ENCODE measurements around the gene FAM107A. TPM values are rescaled to one million over a fixed set of nuclear protein-coding genes. Genes with fewer than 3 reads are reported as not detected.
"Not testable (repeated sequence)": the region's sequence is repeated elsewhere in the genome, so short reads cannot be mapped to it uniquely, and the experiment has no call there.

Gene FAM107A
- total RNA-seq, 1 experiment from 2014 or later: not detected

DNA sequence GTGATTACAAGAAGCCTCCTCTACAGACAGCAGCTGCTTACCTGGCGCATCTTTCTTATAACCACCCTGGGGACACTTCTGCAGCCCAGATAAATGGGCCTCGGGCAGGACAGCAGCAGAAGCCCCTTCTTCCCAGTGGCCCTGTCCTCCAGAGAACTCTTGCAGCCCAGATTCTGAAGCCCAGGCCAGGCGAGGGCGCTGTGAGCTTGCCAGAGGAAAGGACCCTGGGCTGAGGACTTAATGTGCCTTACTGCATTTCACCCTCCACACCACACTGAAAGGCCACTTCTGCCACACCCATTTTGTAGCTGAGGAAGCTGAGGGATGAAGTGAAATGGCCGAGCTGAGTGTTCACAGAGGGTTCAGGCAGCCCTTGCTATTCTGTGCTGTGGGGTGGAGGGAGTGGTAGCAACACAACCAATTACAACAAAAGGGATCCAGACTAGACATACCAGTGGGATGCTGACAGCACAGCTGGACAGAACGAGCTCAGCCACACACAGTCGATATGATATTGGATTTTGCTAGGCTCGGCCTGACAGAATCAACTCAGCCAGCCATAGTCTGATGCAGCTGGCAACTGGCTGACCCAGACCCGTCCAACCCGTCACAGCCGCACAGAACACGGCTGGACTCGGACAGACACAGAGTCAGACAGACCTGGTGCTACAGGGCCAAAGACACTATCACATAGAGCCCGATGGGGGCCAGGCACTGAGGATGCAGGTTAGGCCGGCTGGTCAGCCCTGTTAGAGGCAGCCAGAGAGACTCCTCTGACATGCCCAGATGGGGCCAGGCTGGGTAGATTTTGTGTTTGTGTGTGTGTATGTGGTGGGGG lies 47.5 kb downstream of the FAM107A start:
- in situ Hi-C loops (cut with HindIII; ENCODE audit: low pct_unique_long_range_greater_than_20kb, low sequenced_read_pairs): no loop called here
- DNase-seq (ENCODE audit: low read depth): no peak

DNA sequence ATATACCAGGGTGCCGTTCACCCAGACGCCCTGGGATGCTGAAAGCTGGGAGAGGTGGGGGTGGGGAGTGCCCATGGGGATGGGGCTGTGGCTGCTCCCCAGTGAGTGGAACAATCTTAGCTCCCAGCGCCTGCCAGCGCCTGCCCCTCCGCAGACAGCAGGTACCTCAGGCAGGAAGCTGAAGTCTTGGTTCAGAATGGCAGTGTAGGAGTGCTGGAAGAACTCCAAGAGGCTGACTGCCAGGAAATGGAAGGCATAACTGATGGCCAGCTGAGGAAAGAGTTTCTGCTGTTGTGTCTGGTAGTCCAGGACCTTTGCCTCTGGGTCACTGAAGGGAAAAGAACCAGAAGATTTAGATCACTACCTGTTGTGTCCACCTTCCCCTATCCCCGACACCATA lies 48.6 kb downstream of the FAM107A start:
- DNase-seq (ENCODE audit: low read depth): no peak
- in situ Hi-C loops (cut with HindIII; ENCODE audit: low pct_unique_long_range_greater_than_20kb, low sequenced_read_pairs): no loop called here

DNA sequence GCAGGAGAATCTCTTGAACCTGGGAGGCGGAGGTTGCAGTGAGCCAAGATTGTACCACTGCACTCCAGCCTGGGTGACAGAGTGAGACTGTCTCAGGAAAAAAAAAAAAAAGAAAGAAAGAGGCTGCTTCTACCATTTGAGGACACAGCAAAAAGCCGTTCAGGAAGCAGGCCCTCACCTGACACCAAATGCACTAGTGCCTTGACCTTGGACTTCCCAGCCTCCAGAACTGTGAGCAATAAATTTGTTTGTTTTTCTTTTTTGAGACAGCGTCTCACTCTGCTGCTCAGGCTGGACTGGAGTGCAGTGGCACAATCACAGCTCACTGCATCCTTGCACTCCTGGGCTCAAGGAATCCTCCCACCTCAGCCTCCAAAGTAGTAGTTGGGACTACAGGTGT lies 49.8 kb downstream of the FAM107A start:
- DNase-seq (ENCODE audit: low read depth); in situ Hi-C loops (cut with HindIII; ENCODE audit: low pct_unique_long_range_greater_than_20kb, low sequenced_read_pairs): not testable (repeated sequence)

DNA sequence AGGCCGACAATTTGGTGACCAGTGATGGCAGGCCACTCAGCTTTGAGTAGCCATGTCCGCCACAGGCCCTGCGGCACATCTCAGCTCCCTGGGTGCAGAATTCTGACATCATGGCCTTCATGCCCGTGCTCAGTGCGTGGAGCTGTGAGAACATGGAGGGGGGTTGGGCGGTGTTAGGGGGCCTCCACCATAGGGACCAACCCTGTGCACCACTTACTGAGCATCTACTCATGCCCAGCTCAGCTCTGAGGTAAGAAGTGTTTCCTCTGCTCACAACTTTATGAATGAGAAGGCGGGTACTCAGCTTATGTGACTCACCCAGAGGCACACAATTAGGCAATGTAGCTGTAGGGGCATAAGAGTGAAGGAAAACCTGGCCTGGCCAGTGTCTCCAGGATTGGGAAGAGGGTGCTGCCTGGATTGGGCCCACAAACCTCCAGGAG lies 50.7 kb downstream of the FAM107A start:
- in situ Hi-C loops (cut with HindIII; ENCODE audit: low pct_unique_long_range_greater_than_20kb, low sequenced_read_pairs): no loop called here
- peak; percentile 37 for DNase-seq (ENCODE audit: low read depth)

DNA sequence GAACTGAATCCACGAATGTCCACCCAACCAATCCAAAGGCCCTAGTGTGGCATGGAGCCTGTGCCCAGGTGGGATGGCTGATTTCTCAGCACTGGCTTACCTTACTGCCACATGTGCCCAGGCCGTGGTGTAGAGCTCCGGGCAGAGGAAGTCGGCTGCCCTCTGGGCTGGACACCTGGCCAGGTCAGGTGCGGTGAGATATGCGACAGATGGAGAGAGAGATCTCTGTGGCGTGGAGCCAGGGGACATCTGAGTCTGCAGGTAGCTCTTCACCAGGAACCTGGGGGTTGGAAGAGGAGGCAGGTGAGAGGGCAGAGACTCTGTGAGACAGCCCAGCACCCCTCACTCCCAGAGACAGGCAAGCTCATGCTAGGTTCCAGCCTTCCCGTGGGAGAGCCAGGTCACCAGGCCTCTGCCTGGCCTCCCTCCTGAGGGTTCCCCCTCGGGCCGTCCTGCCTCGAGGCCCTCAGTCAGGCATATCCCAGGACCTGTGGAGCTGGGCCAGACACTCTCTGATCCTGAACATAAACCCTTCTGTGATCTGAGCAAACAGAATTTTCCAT lies 52.8 kb downstream of the FAM107A start:
- in situ Hi-C loops (cut with HindIII; ENCODE audit: low pct_unique_long_range_greater_than_20kb, low sequenced_read_pairs): no loop called here
- no peak for DNase-seq (ENCODE audit: low read depth)

DNA sequence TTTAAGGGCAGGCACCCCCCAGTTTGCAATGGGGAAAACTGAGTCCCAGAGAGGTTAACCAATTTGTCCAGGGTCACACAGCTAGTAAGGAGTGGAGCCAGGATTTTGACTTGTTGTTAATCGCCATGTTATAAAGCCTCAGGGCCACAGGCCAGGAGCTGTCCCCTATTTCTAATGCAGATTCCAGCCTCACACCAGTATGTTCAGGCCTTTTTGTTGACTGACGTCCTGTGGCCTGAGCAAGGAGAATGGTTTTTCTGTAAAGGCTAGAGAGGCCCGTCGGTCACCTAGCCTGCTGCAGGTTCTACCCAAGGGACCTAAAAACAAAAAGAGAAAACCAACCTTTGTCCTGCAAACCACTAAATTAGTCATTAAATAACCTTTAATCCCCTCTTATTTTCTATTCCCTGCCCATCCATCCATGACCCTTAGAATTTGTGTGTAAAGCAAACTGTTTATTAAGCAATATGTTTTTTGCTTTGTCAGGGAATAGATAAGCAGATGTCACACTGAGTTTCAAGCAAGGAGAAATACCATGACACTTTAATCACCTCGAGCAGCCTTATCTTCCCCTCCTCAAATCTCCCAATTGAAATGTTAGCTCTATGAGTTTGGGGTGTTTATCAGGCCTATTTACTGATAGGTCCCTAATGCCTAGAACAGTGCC lies 54.3 kb downstream of the FAM107A start:
- DNase-seq (ENCODE audit: low read depth): no peak
- in situ Hi-C loops (cut with HindIII; ENCODE audit: low pct_unique_long_range_greater_than_20kb, low sequenced_read_pairs): no loop called here

DNA sequence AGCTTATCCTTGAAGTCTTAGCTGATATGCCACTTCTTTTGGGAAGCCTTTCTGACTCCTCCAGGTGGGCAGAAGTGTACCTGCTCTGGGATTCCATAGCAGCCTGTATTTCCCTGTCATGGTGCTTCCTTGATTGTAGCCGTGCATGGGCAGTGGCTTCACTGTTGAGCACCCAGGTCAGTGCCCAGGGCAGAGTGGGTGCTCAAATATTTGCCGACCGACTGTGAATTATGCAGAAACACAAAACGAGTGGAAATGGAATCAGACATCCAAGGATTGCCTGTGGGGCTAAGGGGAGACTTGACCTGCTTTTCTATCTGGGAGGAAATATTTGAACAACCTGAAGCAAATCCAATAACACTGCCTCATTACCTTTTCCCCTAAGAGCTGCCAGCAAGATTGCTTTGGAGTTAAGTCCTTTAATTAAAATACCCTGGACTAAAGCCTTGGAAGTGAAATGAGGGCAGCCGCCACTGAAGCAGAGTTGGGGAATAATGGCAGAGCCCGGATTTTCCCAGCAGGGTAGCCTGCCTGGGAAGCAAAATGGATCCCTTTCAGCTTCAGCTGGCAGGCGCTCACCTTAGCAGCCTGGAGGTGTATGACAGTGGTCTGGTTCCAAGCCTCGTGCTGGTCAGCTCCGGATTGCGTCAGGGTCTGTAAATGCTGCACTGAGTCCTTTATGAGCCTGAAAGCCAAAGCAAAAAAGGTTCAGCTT lies 55.1 kb downstream of the FAM107A start:
- in situ Hi-C loops (cut with HindIII; ENCODE audit: low pct_unique_long_range_greater_than_20kb, low sequenced_read_pairs): no loop called here
- DNase-seq (ENCODE audit: low read depth): no peak

DNA sequence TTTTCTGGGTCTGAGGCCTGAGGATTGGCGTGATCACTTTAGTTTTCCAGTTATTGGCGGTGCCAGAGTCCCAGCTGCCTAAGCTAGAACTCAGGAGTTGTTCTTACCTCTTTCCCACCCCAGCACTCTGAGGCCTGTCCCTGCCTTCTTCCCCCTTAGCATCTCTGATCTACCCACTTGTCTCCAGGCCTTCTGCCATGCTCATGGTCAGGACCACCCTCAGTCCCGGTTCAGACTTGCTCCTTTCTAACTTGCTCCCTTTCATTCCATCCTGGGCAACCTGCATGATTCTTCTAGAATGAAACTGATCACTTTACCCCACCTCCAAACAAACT lies 55.9 kb downstream of the FAM107A start:
- DNase-seq (ENCODE audit: low read depth): no peak
- in situ Hi-C loops (cut with HindIII; ENCODE audit: low pct_unique_long_range_greater_than_20kb, low sequenced_read_pairs): no loop called here

DNA sequence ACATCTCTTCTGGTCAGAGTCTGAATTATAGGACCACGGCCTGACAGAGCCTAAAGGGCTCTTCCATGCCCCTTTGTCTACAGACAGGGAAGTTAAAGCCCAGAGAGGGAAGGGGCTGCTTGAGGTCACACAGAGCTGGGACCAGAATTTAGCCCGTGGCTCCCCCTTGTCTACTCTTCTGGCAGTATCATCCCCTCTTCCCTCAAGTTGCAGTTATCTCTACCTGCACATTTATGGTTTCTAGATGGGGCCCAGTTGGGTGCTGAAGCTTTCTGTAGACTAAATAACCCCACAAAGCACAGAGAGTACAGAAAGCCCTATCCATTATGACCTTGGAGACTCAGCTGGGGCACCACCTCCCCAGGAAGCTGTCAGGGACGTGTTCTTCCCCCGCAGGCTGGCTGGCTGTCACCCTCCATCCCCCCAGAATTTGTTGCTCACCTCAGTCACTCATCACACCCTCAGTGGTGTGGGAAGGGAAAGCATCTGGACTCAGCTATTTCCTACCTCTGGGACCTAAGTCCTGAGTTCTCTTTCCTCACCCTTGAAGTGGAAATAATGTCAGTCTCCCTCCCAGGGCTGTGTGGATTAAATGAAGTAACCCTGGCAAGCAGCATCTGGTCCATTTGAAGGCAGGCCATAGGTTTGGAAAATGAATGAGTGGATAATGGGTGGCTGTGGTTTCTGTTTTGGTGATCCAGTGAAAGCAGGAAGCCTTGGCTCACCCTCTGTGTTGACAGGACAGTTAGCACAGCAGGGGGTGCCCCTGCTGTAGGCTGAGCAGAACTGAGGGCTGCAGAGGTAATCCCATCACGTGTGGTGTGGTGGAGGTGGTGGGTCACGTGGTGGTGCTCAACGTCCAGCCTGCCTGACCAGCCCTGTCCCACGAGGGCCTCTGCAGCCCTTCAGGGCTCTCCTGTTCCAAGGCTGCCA lies 56.5 kb downstream of the FAM107A start:
- DNase-seq (ENCODE audit: low read depth): no peak
- in situ Hi-C loops (cut with HindIII; ENCODE audit: low pct_unique_long_range_greater_than_20kb, low sequenced_read_pairs): no loop called here

DNA sequence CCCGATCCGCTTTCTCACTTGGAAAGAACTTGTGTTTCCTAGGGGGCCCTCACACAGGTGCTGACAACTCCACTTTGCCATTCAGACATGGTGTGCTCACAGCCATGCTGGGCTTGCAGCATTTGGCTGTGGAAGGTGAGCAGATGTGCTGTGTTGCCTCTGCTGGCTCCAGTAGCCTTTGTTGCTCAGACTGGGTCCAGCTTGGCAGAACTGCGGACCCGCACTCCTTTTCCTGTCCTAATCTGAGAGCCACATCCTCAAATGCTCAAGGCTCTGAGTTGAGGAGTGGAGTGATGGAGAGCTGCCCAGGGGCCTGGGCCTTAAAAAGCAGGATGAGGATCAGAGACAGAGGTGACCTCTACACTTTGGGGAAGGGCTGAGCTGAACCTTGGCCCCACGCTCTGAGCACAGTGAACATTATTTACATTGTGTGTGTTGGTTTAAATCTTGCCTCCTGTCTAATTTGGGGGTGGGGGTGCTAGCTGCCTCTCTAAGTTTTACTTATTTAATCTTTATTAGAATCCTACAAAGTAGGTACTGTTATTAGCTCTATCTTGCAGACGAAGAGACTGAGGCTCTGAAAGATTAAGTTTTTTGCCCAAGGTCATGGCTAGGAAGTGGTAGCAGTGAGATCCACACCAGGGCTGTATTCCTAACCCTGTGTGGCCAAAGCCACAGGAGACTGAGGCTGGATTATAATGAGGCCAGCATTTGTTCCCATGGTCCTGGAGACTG lies 57.4 kb downstream of the FAM107A start:
- DNase-seq (ENCODE audit: low read depth): no peak
- in situ Hi-C loops (cut with HindIII; ENCODE audit: low pct_unique_long_range_greater_than_20kb, low sequenced_read_pairs): no loop called here

DNA sequence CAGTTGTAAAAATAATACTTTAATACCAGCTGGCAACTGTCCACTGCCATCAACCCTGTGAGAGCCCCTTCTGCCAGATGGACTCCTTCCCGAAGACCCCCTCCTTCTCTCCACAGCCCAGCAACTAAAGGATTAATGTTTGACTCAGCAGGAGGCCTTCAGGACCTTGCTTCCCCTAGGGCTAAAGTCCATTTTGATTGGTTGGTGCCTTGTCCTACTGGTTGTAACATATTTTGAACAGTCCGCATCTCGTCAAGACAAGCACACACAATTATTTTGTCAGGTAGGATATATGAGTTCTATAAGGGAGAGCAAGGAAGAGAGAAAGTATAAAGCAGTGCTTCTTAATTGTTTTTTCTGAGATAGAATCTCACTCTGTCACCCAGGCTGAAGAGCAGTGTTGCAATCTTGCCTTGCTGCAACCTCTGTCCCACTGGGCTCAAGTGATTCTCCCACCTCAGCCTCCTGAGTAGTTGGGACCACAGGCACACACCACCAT lies 58.9 kb downstream of the FAM107A start:
- in situ Hi-C loops (cut with HindIII; ENCODE audit: low pct_unique_long_range_greater_than_20kb, low sequenced_read_pairs): no loop called here
- DNase-seq (ENCODE audit: low read depth): no peak

DNA sequence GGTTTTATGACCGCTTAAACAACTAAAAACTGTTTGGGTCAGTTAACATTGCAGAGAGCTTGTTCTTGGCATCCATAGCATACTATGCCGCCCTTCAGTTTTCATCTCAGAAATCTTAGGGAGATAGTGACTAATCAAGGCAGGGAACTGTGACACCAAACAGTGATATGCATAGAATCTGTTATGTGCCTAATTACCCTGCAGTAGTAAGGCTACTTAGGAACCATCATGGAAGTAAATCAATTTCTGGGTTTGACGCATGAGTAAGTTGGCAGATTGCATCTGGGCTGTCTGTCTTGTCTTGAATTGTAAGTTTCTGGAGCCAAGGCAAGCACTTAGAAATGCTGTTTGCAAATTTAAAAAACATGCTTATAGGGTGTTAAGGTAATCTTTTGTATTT lies 62.8 kb downstream of the FAM107A start:
- in situ Hi-C loops (cut with HindIII; ENCODE audit: low pct_unique_long_range_greater_than_20kb, low sequenced_read_pairs): no loop called here
- DNase-seq (ENCODE audit: low read depth): no peak

Other genes starting within 250 kb of the FAM107A start
- 14.8 and 18.2 TPM in 2 replicates for gene PXK, start 244.5 kb downstream of the FAM107A start, total RNA-seq (2014; rRNA removed; shearing (Covaris generic); ENCODE audit: low replicate concordance)
- 54.8 and 86.1 TPM in 2 replicates for gene PDHB, start 143.6 kb downstream of the FAM107A start, total RNA-seq (2014; rRNA removed; shearing (Covaris generic); ENCODE audit: low replicate concordance)
- gene KCTD6, start 85.3 kb downstream of the FAM107A start, total RNA-seq (2014; rRNA removed; shearing (Covaris generic); ENCODE audit: low replicate concordance): 2.7 and 3.5 TPM in 2 replicates
- 2.0 TPM in 1 of 2 replicates, not detected in the other for gene ACOX2, start 40.2 kb downstream of the FAM107A start, total RNA-seq (2014; rRNA removed; shearing (Covaris generic); ENCODE audit: low replicate concordance)
- gene FAM3D, start 89.4 kb upstream of the FAM107A start, total RNA-seq (2014; rRNA removed; shearing (Covaris generic); ENCODE audit: low replicate concordance): not detected in 2 replicates

Data from Caki2 (cell line).